SJCRH30 (cell line): ENCODE results near the gene IQCE. TPM values are rescaled to one million over a fixed set of nuclear protein-coding genes. Genes with fewer than 3 reads are reported as not detected.
"Not testable (repeated sequence)": the region's sequence is repeated elsewhere in the genome, so short reads cannot be mapped to it uniquely, and the experiment has no call there.

ENCODE experiments used
- DNase-seq, 2 experiments: peaks; one replicate each; pipeline ENCODE4 v3.0.0-alpha.2; 2015 to 2020
- H3K27ac ChIP-seq: fragments of 250-450 bp; sonication (Bioruptor Pico); 2 replicates; pipeline ENCODE4 v1.5.1; 2020; ENCODE audit warnings: mild to moderate bottlenecking, moderate library complexity
- H3K27me3 ChIP-seq: fragments of 250-450 bp; sonication (Bioruptor Pico); 2 replicates; pipeline ENCODE4 v1.5.1; 2020; ENCODE audit warnings: mild to moderate bottlenecking, moderate library complexity
- H3K36me3 ChIP-seq: fragments of 250-450 bp; sonication (Bioruptor Pico); 2 replicates; pipeline ENCODE4 v1.5.1; 2020; ENCODE audit warnings: mild to moderate bottlenecking, moderate library complexity
- H3K4me1 ChIP-seq: fragments of 250-450 bp; sonication (Bioruptor Pico); 2 replicates; pipeline ENCODE4 v1.5.1; 2020; ENCODE audit warnings: mild to moderate bottlenecking, moderate library complexity
- H3K4me3 ChIP-seq: fragments of 250-450 bp; sonication (Bioruptor Pico); 2 replicates; pipeline ENCODE4 v1.5.1; 2020; ENCODE audit warnings: mild to moderate bottlenecking, moderate library complexity
- H3K9me3 ChIP-seq: fragments of 250-450 bp; sonication (Bioruptor Pico); replicated peaks from 2 replicates; pipeline ENCODE4 v1.5.1; 2020; ENCODE audit warnings: mild to moderate bottlenecking, moderate library complexity
- total RNA-seq: library from RNA; depleted of rRNA; stranded (reverse); fragments of >200 nt; shearing (Covaris generic); gene quantifications from 2 replicates; pipeline ENCODE4 v1.2.3, GENCODE V29; 2014

IQCE gene
- total RNA-seq, 1 experiment from 2014 or later, result 5.0 TPM

DNA sequence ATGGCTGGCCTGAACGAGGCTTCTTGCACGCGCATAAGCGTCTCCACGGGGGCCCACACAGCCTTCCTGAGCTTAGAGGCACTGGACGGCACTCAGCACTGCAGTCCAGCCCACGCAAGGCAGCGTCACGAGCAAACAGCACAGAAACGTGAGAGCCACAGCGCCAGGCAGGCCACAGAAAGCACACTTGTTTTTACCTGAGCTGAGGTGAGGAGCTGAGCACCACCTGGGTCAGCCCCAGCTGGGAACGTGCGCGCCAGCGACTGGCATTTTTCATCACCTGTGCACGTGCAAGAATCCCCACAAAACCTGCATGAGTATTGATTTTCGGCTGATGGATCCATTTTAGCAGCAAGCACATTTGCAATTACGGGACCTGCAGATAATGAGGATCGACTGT lies 26.7 kb downstream of the IQCE start:
- no peaks in the 10 kb centered on the region for H3K36me3 ChIP-seq

DNA sequence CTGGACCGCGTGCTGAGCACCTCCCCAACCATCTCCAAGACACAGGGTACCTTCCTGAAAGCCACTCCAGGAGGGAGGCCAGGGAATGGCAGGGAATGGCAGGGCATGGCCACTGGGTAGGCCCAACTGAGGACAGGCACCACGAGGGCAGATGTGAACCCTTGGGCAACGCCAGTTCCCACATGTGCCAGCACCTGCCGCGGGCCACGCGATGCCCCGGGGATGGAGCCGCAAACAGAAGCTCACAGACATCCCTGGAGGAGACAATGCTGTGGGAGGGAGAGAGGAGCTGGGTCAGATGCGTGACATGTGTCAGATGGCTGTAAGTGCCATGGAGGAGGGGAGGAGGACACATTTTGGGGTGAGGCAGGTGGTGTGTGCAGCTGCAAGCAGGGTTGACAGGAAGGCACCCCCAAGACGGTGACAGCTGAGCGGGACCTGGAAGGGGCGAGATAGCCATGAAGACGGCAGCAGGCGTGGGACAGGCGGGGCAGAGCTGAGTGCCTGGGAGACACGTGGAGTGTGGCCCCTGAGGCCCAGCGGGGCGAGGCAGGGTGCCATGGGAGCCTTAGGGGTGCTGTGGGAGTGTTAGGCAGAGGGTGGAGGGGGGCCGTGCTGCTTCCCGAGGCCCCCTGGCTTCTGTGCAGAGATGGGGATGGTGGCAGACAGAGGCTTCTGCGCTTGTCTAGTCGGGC lies 27.7 kb downstream of the IQCE start:
- no peak for DNase-seq
- Histone ChIP-seq H3K4me1 (no peaks in the 10 kb centered on the region), H3K9me3 (no peaks in the 10 kb centered on the region), H3K27me3 (no peaks in the 10 kb centered on the region), H3K36me3 (no peaks in the 10 kb centered on the region), H3K4me3 (no peak overlapping the region), H3K27ac (no peak overlapping the region)

More for the DNA sequence above, 26.7 kb downstream of the IQCE start:
- DNase-seq, result no peak
- Histone ChIP-seq H3K4me1 (no peaks in the 10 kb centered on the region), H3K9me3 (no peaks in the 10 kb centered on the region), H3K27ac (no peak overlapping the region), H3K4me3 (no peak overlapping the region), H3K27me3 (no peaks in the 10 kb centered on the region)

DNA sequence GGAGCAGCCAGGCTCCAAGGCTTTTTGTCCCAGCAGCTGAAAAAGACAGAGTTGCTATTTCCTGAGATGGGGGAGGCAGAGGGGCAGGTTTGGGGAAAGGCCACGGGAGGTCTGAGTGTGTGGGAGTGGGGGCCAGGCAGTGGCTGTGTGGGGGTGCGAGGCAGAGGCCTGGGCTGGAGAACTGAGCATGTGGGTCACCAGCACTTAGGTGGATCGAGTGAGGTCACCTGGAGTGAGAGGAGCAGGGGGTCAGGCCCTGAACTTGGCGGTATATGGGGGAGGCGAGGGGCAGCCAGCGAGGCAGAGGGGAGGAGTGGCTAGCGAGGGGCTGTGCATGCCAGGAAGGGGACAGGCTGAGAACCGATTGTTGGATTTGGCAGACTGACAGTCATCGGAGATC lies 28.4 kb downstream of the IQCE start:
- Histone ChIP-seq H3K36me3 (no peaks in the 10 kb centered on the region), H3K4me1 (no peaks in the 10 kb centered on the region), H3K27ac (no peak overlapping the region), H3K27me3 (no peaks in the 10 kb centered on the region), H3K4me3 (no peak overlapping the region), H3K9me3 (no peaks in the 10 kb centered on the region)
- no peak for DNase-seq

DNA sequence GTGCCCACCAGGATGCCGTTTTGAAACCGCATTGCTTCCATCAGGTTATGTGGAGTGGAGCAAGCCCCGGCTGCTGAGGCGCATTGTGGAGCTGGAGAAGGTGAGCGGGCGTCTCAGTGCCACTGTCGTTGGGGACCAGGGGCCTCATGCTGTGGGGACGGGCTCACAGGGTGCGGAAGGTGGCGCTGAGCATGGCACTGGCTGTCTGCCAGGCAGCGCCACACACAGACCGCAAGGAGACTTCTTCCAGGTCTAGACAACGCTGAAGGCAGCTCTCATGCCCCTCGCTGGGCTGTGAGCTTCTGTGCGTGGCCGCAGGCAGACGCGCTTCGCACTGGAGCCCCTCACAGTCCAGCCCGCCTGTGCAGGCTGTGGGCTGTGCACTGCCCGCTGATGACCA lies 29.0 kb downstream of the IQCE start:
- Histone ChIP-seq H3K36me3 (no peaks in the 10 kb centered on the region), H3K9me3 (no peaks in the 10 kb centered on the region), H3K4me3 (no peak overlapping the region), H3K4me1 (no peaks in the 10 kb centered on the region), H3K27me3 (no peaks in the 10 kb centered on the region), H3K27ac (no peak overlapping the region)
- no peak for DNase-seq

DNA sequence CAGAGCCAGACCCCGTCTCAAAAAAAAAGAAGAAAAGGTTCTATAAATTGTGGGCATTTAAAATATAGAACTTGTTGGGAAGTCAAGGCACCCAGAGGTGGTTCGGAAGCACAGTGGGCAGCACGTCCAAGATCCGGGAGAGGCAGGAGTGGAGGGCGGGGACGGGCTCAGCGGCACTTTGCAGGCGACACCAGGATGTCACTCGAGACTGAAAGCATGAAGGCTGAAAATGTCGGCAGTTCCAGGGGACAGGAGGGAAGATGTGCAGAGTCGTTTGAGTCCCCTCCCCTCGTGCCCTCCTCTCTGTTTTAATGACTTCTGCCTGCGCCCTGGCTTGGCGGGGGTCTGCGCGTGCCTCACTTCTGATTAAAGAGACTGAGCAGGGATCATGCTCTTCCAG lies 30.6 kb downstream of the IQCE start:
- Histone ChIP-seq H3K4me3 (no peak overlapping the region), H3K27me3 (no peaks in the 10 kb centered on the region), H3K4me1 (no peaks in the 10 kb centered on the region), H3K9me3 (no peaks in the 10 kb centered on the region), H3K27ac (no peak overlapping the region), H3K36me3 (no peaks in the 10 kb centered on the region)
- no peak for DNase-seq

DNA sequence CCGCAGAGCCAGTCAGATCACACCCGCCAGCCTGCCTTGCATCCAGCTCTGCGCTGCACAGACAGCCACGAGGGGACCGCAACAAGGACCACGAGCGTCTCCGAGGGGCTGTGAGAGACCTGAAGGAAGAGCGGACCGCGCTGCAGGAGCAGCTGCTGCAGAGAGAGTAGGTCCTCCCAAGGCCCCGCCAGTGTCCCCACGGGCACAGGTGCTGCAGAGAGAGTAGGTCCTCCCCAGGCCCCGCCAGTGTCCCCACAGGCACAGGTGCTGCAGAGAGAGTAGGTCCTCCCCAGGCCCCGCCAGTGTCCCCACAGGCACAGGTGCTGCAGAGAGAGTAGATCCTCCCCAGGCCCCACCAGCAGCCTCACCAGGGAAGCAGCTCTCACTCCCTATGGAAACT lies 31.2 kb downstream of the IQCE start:
- H3K4me1 ChIP-seq, H3K9me3 ChIP-seq, H3K27ac ChIP-seq, DNase-seq, H3K27me3 ChIP-seq, H3K36me3 ChIP-seq, H3K4me3 ChIP-seq: not testable (repeated sequence)

DNA sequence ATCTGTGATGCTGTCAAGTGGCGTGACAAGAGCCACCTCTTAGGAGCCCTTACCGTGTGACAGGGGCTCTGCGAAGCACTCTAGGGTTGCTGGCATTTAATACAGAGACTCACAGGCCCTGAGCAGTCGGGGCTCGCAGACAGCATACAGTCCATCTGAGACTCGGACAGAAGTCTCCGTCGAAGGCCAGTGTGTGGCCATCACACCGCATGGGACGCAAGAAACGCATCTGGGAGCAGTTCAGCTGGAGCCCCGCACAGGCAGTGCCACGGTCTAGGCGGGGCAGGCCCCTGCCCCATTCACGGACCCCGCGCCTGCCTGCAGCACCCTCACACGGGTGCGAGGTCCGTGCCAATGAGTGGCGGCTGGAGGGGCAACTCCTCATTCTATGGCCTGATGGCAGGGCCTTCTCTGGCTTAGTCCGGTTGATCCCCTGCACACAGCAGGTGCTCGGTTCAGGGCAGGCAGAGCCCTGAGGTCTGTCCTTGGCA lies 33.6 kb downstream of the IQCE start:
- Histone ChIP-seq H3K4me1 (peaks cover 12% of the 10 kb centered on the region), H3K36me3 (no peaks in the 10 kb centered on the region), H3K9me3 (no peaks in the 10 kb centered on the region), H3K27me3 (no peaks in the 10 kb centered on the region), H3K4me3 (no peak overlapping the region), H3K27ac (no peak overlapping the region)
- no peak for DNase-seq

DNA sequence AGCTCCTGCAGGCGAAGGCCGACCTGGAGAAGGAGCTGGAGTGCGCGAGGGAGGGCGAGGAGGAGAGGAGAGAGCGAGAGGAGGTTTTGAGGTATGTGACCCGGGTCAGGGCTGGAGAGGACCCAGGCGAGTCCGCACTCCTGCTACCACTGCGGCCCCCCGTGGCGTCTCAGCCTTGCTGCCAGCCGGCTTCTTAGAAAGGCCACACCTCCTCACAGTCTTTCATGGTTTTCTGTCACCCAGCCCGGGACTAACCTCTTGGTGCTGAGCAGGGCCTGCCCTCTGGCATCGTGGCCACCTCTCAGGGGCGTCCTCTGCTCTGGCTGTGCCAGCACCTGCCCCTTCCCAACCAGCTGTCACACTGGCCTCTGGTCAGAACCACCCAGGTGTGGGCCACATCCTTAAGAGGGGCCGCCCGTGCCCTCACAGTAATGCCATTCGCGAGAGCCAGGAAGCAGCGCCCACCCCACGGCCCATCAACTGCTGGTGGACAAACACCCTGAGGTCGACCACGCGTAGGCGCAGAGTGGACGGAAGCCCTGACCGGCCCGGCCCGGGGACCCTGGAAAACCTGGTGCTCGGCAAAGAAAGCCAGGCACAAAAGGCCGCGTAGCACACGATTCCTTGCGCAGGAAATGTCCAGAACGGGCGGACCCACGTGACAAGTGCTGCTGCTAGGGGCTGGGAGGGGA lies 34.4 kb downstream of the IQCE start:
- H3K4me1 ChIP-seq, result peaks cover 12% of the 10 kb centered on the region
- no peak for DNase-seq
- no peaks in the 10 kb centered on the region for H3K36me3 ChIP-seq
- H3K27ac ChIP-seq, result no peak overlapping the region
- H3K27me3 ChIP-seq, result no peaks in the 10 kb centered on the region
- no peak overlapping the region for H3K4me3 ChIP-seq
- no peaks in the 10 kb centered on the region for H3K9me3 ChIP-seq

DNA sequence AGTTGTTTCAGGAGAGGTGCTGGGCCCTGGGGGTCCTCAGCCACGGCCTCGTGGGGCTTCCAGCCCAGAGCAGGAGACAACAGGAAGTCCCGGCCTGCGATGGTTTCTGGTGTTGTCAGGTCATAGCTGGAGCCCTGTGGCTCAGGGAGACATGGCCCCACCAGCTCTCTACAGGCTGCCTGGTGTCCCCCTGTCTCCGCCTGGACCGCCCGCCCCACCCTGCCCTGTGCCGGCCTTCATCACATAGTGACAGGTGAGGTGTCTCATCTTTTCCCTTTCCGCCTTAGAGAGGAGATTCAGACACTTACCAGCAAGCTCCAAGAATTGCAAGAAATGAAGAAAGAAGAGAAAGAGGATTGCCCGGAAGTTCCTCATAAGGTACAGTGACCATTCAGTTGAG lies 35.8 kb downstream of the IQCE start:
- Histone ChIP-seq H3K36me3 (no peaks in the 10 kb centered on the region), H3K4me1 (peaks cover 12% of the 10 kb centered on the region), H3K9me3 (no peaks in the 10 kb centered on the region), H3K4me3 (no peak overlapping the region), H3K27ac (no peak overlapping the region), H3K27me3 (no peaks in the 10 kb centered on the region)
- no peak for DNase-seq

DNA sequence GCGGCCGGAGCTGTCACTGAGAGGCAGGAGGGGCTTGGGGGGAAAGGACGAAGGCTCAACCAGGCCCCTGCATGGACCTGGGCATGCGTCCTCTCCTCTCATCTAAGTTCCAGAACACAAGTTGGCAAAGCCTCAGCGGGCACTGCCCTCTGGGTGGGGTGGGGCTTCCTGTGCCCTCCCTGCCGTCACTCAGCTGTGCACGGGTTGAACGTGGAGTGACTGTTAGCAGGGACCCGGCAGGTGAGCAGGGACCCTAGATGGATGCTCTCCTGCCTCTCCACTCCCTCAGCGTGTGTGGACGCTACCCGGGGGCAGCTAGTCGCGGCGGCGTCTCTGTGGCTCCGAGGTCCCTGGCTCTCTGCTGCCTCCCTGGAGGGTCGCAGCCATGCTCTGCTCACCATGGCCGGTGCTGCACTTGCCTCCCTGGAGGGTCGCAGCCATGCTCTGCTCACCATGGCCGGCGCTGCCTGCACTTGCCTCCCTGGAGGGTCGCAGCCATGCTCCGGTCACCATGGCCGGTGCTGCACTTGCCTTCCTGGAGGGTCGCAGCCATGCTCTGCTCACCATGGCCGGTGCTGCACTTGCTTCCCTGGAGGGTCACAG lies 36.6 kb downstream of the IQCE start:
- H3K4me1 ChIP-seq, result peaks cover 12% of the 10 kb centered on the region
- no peaks in the 10 kb centered on the region for H3K36me3 ChIP-seq
- DNase-seq, result no peak
- H3K9me3 ChIP-seq, result no peaks in the 10 kb centered on the region
- H3K27me3 ChIP-seq, result no peaks in the 10 kb centered on the region
- H3K27ac ChIP-seq, result no peak overlapping the region
- H3K4me3 ChIP-seq, result no peak overlapping the region

DNA sequence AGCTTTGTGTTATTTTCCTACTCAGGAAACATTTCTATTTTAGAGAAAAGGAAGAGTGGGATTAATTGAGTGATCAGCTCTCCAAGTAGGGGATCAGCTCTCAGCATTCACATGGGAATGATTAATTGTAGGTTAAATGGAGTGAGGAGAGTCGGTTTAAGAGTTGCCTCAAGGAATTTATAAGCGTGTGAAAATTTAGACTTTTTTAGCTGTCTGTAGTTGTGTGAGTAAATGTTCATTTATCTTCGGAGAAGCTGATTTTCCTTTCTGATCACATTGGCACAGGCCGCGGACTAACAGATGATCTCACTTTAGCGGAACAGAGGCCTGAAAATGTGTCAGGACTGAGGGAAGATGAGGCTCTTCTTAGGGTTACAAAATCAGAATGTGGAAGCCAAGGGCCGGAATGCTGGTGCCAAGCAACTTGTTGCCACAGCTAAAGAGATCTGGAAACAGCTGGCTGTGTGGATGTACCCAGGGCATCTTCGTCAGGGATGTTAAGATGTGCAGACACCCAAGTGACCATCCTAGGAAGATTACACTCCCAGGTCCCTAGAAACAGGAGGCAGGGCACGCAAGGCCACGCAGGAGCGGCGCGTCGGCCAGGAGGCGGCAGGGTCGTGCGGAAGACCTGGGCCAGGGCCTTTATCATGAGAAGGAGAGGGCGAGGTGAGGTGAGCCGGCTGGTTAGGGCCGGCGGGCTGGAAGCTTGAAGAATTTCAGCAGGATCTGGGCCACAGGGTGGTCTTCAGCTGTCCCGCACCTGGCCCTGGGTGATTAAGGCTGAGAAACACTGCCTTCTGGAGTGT lies 37.9 kb downstream of the IQCE start:
- Histone ChIP-seq H3K4me1 (peaks cover 12% of the 10 kb centered on the region), H3K27ac (peak overlapping the region; percentile 38), H3K36me3 (no peaks in the 10 kb centered on the region), H3K9me3 (no peaks in the 10 kb centered on the region), H3K4me3 (no peak overlapping the region), H3K27me3 (no peaks in the 10 kb centered on the region)
- peak in 1 of 2 experiments; percentile 52 for DNase-seq

DNA sequence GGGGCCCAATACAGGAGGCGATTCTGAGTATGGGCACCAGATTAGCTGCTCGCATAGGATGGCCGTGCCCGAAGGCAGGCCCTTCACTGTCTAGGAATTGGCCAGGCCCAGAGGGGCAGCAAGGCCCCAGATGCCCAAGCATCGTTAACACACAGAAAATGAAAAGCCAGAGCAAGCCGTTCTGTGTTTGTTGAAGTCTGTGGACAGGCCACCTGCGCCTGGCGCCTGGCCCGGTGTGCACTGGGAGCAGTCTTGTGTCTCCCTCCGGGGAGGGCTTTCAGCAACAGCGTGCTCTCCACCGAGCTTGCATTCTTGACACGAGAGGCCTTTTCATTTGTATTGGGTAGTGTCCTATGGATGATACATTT lies 38.5 kb downstream of the IQCE start:
- no peak overlapping the region; the same call in 1 of the 2 replicates for H3K27ac ChIP-seq
- H3K36me3 ChIP-seq, result no peaks in the 10 kb centered on the region

DNA sequence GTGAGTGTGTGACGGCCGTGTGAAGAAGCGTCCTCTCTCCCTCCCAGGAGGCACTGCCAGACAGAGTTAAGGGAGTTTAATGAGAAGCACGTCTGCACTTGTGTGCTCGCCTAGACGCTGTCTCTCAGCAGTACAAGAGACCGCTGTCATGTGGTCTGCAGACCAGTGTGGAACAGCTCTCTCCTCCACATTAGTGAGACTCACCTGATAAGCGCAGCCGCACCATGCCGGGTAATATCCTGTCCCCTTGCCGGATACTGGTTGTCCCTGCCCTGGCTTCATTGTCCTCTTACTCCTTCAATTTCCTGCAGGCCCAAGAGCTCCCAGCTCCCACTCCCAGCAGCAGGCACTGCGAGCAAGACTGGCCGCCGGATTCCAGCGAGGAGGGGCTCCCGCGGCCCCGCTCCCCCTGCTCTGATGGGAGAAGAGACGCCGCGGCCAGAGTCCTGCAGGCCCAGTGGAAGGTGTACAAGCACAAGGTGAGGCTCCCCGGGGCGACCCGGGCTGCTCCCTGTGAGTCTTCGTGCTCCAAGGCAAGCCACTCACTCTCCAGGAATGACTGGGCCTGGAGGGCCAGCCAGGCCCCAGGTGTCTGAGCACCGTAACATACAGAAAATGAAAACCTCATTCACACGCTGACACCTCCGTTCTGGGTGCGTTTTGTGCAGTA lies 39.5 kb downstream of the IQCE start:
- Histone ChIP-seq H3K4me3 (no peak overlapping the region), H3K9me3 (no peaks in the 10 kb centered on the region), H3K4me1 (peaks cover 15% of the 10 kb centered on the region), H3K36me3 (no peaks in the 10 kb centered on the region), H3K27ac (no peak overlapping the region), H3K27me3 (no peaks in the 10 kb centered on the region)
- no peak for DNase-seq

More for the DNA sequence above, 38.5 kb downstream of the IQCE start:
- Histone ChIP-seq H3K9me3 (no peaks in the 10 kb centered on the region), H3K27me3 (no peaks in the 10 kb centered on the region), H3K4me1 (peaks cover 12% of the 10 kb centered on the region), H3K4me3 (no peak overlapping the region)
- DNase-seq, result no peak

DNA sequence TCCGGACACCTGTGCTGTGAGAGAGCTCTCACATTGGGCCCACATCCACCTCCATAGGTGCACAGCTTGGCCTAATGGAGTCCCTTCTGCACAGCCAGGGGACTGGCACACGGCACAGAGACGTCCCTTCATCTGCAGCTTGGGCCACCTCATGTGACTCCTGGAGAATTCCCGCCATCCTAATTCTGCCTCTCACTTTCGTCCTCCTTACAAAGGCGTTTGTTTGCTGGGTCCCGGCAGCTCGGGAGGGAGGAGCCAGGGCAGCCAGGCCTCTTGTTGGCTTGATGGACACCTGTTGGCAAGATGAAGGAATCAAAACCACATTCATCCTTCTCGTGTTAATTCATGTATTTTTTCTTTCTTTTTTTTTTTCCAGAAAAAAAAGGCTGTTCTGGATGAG lies 42.3 kb downstream of the IQCE start:
- peaks cover 15% of the 10 kb centered on the region for H3K4me1 ChIP-seq
- no peaks in the 10 kb centered on the region for H3K27me3 ChIP-seq
- no peaks in the 10 kb centered on the region for H3K9me3 ChIP-seq
- H3K4me3 ChIP-seq, result no peak overlapping the region
- H3K27ac ChIP-seq, result no peak overlapping the region
- H3K36me3 ChIP-seq, result no peaks in the 10 kb centered on the region
- no peak for DNase-seq
